DND-41 (cell line): ENCODE measurements around the gene EPN3.

Experiments used
- EZH2 ChIP-seq: IDR thresholded peaks from 3 replicates; pipeline ENCODE4 v1.6.1; 2012; ENCODE audit warnings: borderline replicate concordance, low read depth, mild to moderate bottlenecking, moderate library complexity, low read length, inconsistent platforms; ENCODE audit not compliant: severe bottlenecking
- TF ChIP-seq, protein P1 (sequence below): IDR thresholded peaks from 2 replicates; pipeline ENCODE4 v1.5.1; 2012; ENCODE audit warnings: borderline replicate concordance, low read length, moderate library complexity, mild to moderate bottlenecking; ENCODE audit not compliant: poor library complexity, severe bottlenecking; ENCODE audit errors: extremely low read depth

DNA sequence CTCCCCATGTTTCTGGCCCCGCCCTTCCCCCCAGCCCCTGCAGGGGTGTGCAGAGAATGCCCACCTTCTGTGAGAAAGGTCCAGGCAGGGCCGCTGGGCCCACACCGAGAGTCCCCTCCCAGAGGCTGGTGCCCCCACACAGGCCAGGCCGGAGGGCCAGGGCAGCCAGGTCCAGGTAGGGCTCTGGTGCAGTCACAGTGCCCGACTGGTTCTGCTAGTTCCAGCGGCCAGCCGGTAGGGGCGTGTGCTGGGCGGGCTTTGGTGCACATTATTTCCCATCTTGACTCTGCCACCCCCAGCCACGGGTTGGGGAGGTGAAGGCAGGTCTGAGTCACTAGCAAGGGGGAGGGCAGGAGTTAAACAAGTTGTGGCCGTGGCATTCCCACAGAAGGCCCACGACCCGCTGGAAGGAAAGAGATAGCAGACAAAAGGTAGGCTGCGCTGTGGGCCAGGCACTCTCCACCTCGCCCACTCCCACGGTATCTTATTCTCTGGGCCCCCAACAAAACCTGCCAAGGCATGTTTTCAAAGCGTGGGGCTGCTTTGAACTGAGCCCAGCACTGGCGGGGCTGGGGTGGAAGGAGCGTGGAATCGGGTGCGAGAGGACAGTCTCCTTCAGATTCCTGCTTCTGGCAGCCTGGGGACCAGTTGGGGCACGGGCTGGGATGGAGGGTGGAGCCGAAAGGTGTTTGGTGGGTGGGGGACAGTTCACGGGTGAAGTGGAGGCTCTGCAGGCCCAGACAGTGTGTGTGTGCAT is 1.9 kb downstream of the EPN3 start:
- TF ChIP-seq, protein P1, sequence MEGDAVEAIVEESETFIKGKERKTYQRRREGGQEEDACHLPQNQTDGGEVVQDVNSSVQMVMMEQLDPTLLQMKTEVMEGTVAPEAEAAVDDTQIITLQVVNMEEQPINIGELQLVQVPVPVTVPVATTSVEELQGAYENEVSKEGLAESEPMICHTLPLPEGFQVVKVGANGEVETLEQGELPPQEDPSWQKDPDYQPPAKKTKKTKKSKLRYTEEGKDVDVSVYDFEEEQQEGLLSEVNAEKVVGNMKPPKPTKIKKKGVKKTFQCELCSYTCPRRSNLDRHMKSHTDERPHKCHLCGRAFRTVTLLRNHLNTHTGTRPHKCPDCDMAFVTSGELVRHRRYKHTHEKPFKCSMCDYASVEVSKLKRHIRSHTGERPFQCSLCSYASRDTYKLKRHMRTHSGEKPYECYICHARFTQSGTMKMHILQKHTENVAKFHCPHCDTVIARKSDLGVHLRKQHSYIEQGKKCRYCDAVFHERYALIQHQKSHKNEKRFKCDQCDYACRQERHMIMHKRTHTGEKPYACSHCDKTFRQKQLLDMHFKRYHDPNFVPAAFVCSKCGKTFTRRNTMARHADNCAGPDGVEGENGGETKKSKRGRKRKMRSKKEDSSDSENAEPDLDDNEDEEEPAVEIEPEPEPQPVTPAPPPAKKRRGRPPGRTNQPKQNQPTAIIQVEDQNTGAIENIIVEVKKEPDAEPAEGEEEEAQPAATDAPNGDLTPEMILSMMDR: no peak
- no peak for TF ChIP-seq EZH2
